K562 (cell line): ENCODE results near the gene ALCAM. TPM values are rescaled to one million over a fixed set of nuclear protein-coding genes. Genes with fewer than 3 reads are reported as not detected.

ENCODE experiments used
- ATAC-seq: fragments of 200-7000 bp; cut with Tn5 transposase; 3 replicates; pipeline ENCODE4 v1.9.1; 2020; ENCODE audit warnings: moderate library complexity
- BruUV-seq: library from RNA; stranded (reverse); fragments of 400-500 nt; replicated peaks from 2 replicates; lab custom pipeline; 2021; lab: Mats Ljungman, UMichigan
- CTCF ChIA-PET: fragments of 300-600 bp; formaldehyde crosslinking; extraction: SDS; loops from one replicate; lab custom pipeline; 2021; ENCODE audit warnings: low intra/inter-chr PET ratio; lab: Yijun Ruan, JAX
- POLR2A ChIA-PET: fragments of 300-600, 350-650 bp; sonication (Branson Sonifier 250); formaldehyde crosslinking; extraction: SDS; loops from one replicate; lab custom pipeline; 2021; ENCODE audit warnings: antibody characterized with exemption, inconsistent platforms; lab: Yijun Ruan, JAX
- DNase-seq, 4 experiments: peaks; one replicate each; pipeline versions ENCODE4 v3.0.0 to v3.0.0-alpha.2; 2011 to 2018; ENCODE audit warnings: low spot score in 3 of 4, mixed read lengths in 3 of 4; ENCODE audit errors: extremely low read depth in 1 of 4
- FAIRE-seq: peaks from 2 replicates; lab custom pipeline; 2011; peaks lifted over from hg19 to GRCh38; lab: Jason Lieb, UNC
- H2AFZ ChIP-seq: 2 replicates; pipeline ENCODE4 v1.6.0; 2011; ENCODE audit warnings: low read depth, low read length, control low read depth, inconsistent platforms
- H3K27ac ChIP-seq: fragments of 200-600 bp; 3 replicates; pipeline ENCODE4 v1.8.0; 2011; ENCODE audit warnings: low read depth, mild to moderate bottlenecking, control low read depth, inconsistent platforms, low read length, moderate library complexity, mixed read lengths; ENCODE audit errors: extremely low read depth
- H3K27me3 ChIP-seq, 2 experiments: fragments of 300-600 bp in 1 of 2; 2 replicates in 1 of 2; 3 replicates in 1 of 2; pipeline versions ENCODE4 v1.6.0 to v1.8.0; 2011; ENCODE audit warnings: inconsistent platforms in 2 of 2, low read length in 2 of 2, mild to moderate bottlenecking in 1 of 2, mixed read lengths in 1 of 2, moderate library complexity in 1 of 2; ENCODE audit not compliant: control insufficient read depth in 2 of 2, insufficient read depth in 2 of 2
- H3K36me3 ChIP-seq: fragments of 300-600 bp; 3 replicates; pipeline ENCODE4 v1.8.0; 2011; ENCODE audit warnings: mild to moderate bottlenecking, low read length, inconsistent platforms; ENCODE audit not compliant: control insufficient read depth, insufficient read depth
- H3K4me1 ChIP-seq, 2 experiments: fragments of 200-600 bp in 1 of 2; replicated peaks in 1 of 2; 2 replicates in 1 of 2; 3 replicates in 1 of 2; pipeline versions ENCODE4 v1.5.1 to v1.8.0; 2011; ENCODE audit warnings: inconsistent platforms in 2 of 2, low read length in 2 of 2, mild to moderate bottlenecking in 1 of 2, mixed read lengths in 1 of 2, moderate library complexity in 1 of 2; ENCODE audit not compliant: control insufficient read depth in 2 of 2, insufficient read depth in 2 of 2
- H3K4me2 ChIP-seq: 2 replicates; pipeline ENCODE4 v1.6.1; 2011; ENCODE audit warnings: low read length, control low read depth, inconsistent platforms, mixed read lengths; ENCODE audit not compliant: insufficient read depth
- H3K4me3 ChIP-seq: fragments of 200-600 bp; sonication (generic), shearing (Covaris generic); 2 replicates; pipeline ENCODE4 v1.5.1; 2016; ENCODE audit warnings: control low read depth, inconsistent platforms
- H3K79me2 ChIP-seq: fragments of 200-600 bp; 3 replicates; pipeline ENCODE4 v1.8.0; 2011; ENCODE audit warnings: low read length, inconsistent platforms; ENCODE audit not compliant: control insufficient read depth, insufficient read depth
- H3K9ac ChIP-seq, 2 experiments: 2 replicates each; pipeline versions ENCODE4 v1.6.0 to v1.6.1; 2011; ENCODE audit warnings: low read depth in 2 of 2, low read length in 2 of 2, control low read depth in 1 of 2, inconsistent platforms in 1 of 2, mild to moderate bottlenecking in 1 of 2, mixed read lengths in 1 of 2; ENCODE audit not compliant: insufficient read depth in 1 of 2
- H3K9me1 ChIP-seq: one replicate; pipeline ENCODE4 v1.6.0; 2011; ENCODE audit warnings: inconsistent platforms, mild to moderate bottlenecking, low read length, moderate library complexity; ENCODE audit not compliant: control insufficient read depth, insufficient read depth
- H3K9me3 ChIP-seq: replicated peaks from 2 replicates; pipeline ENCODE4 v1.5.1; 2011; ENCODE audit warnings: low read depth, low read length, inconsistent platforms; ENCODE audit not compliant: control insufficient read depth, insufficient read depth
- H4K20me1 ChIP-seq: replicated peaks from 2 replicates; pipeline ENCODE4 v1.6.1; 2011; ENCODE audit warnings: low read length, inconsistent platforms, mixed read lengths; ENCODE audit not compliant: control insufficient read depth, insufficient read depth
- CBX3 ChIP-seq, 2 experiments: IDR thresholded peaks; 1 replicate in 1 of 2; 2 replicates in 1 of 2; pipeline ENCODE4 v1.6.1; 2012; ENCODE audit warnings: inconsistent platforms in 2 of 2, low read length in 2 of 2, borderline replicate concordance in 1 of 2, control low read depth in 1 of 2
- ETV1 ChIP-seq: fragments of 450-650 bp; conservative IDR thresholded peaks from 2 replicates; pipeline ENCODE4 v1.6.1; 2016; ENCODE audit warnings: missing genetic modification characterization, control low read depth, low read depth, missing compliant biosample characterization
- HDAC3 ChIP-seq: fragments of 450-650 bp; IDR thresholded peaks from 2 replicates; pipeline ENCODE4 v1.6.1; 2018; ENCODE audit warnings: borderline replicate concordance, mild to moderate bottlenecking, moderate library complexity; ENCODE audit not compliant: partially characterized antibody
- HNRNPLL ChIP-seq: fragments of 200-400 bp; formaldehyde crosslinking; IDR thresholded peaks from 2 replicates; pipeline ENCODE4 v1.6.1; 2017; ENCODE audit warnings: low read length, low read depth, mild to moderate bottlenecking; ENCODE audit not compliant: poor library complexity, severe bottlenecking
- MAFG ChIP-seq: fragments of 450-650 bp; conservative IDR thresholded peaks from 2 replicates; pipeline ENCODE4 v1.6.1; 2016; ENCODE audit warnings: missing genetic modification characterization, missing compliant biosample characterization
- PTBP1 ChIP-seq: fragments of 200-400 bp; formaldehyde crosslinking; IDR thresholded peaks from 2 replicates; pipeline ENCODE4 v1.6.1; 2017; ENCODE audit warnings: low read depth, low read length
- RBM14 ChIP-seq: fragments of 200-400 bp; formaldehyde crosslinking; IDR thresholded peaks from 2 replicates; pipeline ENCODE4 v1.6.1; 2018; ENCODE audit warnings: low read depth, mild to moderate bottlenecking, low read length, moderate library complexity, borderline replicate concordance; ENCODE audit not compliant: insufficient read depth
- ZNF830 ChIP-seq: fragments of 250-450 bp; sonication (Bioruptor Pico); IDR thresholded peaks from 2 replicates; pipeline ENCODE4 v1.5.0; 2021; ENCODE audit warnings: mild to moderate bottlenecking
- WGBS: fragments of 100-300 bp; shearing (Covaris generic); methylation state at CpG from one replicate; pipeline ENCODE4 v1.1.6; 2016; ENCODE audit warnings: low coverage, mixed read lengths; ENCODE audit not compliant: insufficient coverage; ENCODE audit errors: missing lambda C conversion rate; 5-methylcytosine and 5-hydroxymethylcytosine counted together
- in situ Hi-C: fragments of 300-500 bp; cut with MboI; formaldehyde crosslinking; loops from 4 replicates; pipeline ENCODE4 v1.15.0; 2018; ENCODE audit warnings: inconsistent platforms, mixed read lengths
- intact Hi-C: fragments of 100-400 bp; cut with micrococcal nuclease; formaldehyde crosslinking; loops from 2 replicates; pipeline ENCODE4 v1.14.2; 2022
- polyA plus RNA-seq, 8 experiments: library from polyadenylated mRNA; depleted of rRNA in 4 of 8; stranded (reverse) in 5 of 8; unstranded in 3 of 8; fragments of >200 nt; fragmentation: Nextera tagmentation in 2 of 8; fragmentation: Illumina TruSeq in 1 of 8; extraction: Ambion mirVana in 2 of 8; extraction: Trizol in 1 of 8; gene quantifications; 2 replicates each; pipeline versions ENCODE4 v1.2.1 to v1.2.3, GENCODE V29; 2011 to 2014; ENCODE audit warnings: inconsistent platforms in 1 of 8, missing spikeins in 1 of 8
- total RNA-seq, 7 experiments: library from RNA; depleted of rRNA in 6 of 7; stranded (reverse); fragments of >200 nt in 6 of 7; fragmentation: Illumina TruSeq in 2 of 7; extraction: Trizol in 2 of 7; gene quantifications; 2 replicates each; pipeline versions ENCODE4 v1.2.1 to v1.2.3, GENCODE V29; 2011 to 2021; ENCODE audit warnings: low replicate concordance in 1 of 7
- TF ChIP-seq, protein P1 (sequence below): fragments of 250-450 bp; sonication (Bioruptor Pico); IDR thresholded peaks from 2 replicates; pipeline ENCODE4 v1.4.0; 2020; ENCODE audit warnings: mild to moderate bottlenecking

ALCAM gene
- total and polyA plus RNA-seq, 9 of the 15 experiments (the other 6 are each of a cell fraction or from before 2014, with no cell fraction given) = 0.03 to 0.98 (median 0.14) TPM; not detected in 1

DNA sequence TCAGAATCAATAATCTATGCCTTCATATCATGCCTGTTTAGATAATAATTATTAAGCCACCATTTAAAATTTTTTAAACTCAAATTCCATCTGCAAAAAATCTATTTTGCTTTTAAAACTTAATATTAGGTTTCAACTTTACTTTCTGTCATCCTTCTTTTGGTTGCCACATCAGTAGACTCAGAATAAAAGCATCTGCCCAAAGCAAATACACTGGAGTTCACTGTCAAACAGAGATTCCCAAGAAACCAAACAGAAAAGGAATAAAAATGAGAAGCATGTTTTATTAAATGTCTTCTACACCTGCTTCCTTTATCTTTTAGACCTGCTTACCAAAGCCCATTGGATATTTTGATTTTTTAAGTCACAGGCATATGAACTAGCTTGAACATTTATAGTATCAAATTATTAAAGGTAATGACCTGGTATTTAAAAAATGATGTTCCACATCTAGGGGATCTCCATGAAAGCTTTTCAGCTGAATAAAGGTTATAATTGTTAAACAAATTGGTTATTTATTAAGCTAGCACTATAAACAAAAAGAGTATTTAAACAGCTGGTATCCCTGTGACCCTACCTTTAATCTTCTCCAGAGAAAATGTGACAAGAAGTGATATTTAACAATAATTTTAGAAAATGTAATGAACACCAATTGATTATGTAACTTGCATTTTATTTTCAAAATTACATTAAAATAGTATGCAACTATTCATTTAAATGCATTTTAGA lies 62.5 kb downstream of the ALCAM start (continued):
- TF ChIP-seq MAFG (tag) (no peak), ETV1 (tag) (no peak), CBX3 (IDR thresholded peaks at IDR 0.05; ENCODE audit: borderline replicate concordance in 1 of 2, low read length in 2 of 2) (no peak), RBM14 (no peak), PTBP1 (no peak), ZNF830 (CRISPR knock-in tag) (no peak)
- TF ChIP-seq, protein P1, sequence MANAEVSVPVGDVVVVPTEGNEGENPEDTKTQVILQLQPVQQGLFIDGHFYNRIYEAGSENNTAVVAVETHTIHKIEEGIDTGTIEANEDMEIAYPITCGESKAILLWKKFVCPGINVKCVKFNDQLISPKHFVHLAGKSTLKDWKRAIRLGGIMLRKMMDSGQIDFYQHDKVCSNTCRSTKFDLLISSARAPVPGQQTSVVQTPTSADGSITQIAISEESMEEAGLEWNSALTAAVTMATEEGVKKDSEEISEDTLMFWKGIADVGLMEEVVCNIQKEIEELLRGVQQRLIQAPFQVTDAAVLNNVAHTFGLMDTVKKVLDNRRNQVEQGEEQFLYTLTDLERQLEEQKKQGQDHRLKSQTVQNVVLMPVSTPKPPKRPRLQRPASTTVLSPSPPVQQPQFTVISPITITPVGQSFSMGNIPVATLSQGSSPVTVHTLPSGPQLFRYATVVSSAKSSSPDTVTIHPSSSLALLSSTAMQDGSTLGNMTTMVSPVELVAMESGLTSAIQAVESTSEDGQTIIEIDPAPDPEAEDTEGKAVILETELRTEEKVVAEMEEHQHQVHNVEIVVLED (CRISPR knock-in tag) = no peak
- TF ChIP-seq, all 486 proteins: peak for 0

DNA sequence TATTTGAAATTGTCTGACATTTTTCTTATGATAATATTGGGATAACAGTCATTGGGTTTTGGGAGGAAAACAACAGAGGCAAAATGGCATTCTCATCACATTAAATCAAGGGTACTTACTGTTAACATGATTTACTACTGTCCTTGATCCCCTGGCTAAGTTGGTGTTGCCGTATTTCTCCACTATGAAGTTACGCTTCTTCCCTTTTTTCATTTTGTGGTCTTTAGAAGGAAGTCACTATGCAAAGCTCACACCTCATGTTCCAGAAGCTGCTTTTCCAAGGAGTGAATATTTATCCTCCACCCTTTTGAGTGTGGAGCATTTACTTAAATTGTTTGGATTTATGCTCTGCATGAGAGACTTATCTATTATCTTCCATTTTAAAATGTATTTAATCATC lies 63.7 kb downstream of the ALCAM start:
- no peak overlapping the region for H3K9ac ChIP-seq
- intact Hi-C loops (no loop called here), in situ Hi-C loops (no loop called here)
- H3K27ac ChIP-seq = no peak overlapping the region
- H2AFZ ChIP-seq = no peak overlapping the region
- WGBS = 0% methylated on average over 2 of the region's 2 CpGs
- no peaks in the 10 kb centered on the region for H3K79me2 ChIP-seq
- no peaks in the 10 kb centered on the region for H3K36me3 ChIP-seq
- H3K4me1 ChIP-seq = no peaks in the 10 kb centered on the region
- no peaks in the 10 kb centered on the region for H4K20me1 ChIP-seq
- no peak for DNase-seq
- no peak for TF ChIP-seq HDAC3
- no peak for TF ChIP-seq HNRNPLL
- ChIA-PET CTCF (no interaction called here), POLR2A (no interaction called here)
- no peak for FAIRE-seq
- no peaks in the 10 kb centered on the region for H3K27me3 ChIP-seq
- BruUV-seq = no TSS peak
- H3K9me1 ChIP-seq = no peaks in the 10 kb centered on the region
- no peak overlapping the region for H3K4me2 ChIP-seq
- H3K9me3 ChIP-seq = no peaks in the 10 kb centered on the region
- ATAC-seq = no peak
- no peak overlapping the region for H3K4me3 ChIP-seq
